HG02885 (cell line): ENCODE data around the gene PDE4D.

ENCODE experiments used
- ATAC-seq: cut with Tn5 transposase; IDR thresholded peaks from one replicate; pipeline ENCODE4 v1.9.1; 2021; ENCODE audit warnings: mild to moderate bottlenecking; ENCODE audit not compliant: unreplicated experiment, poor library complexity

The PDE4D gene

GRCh38 chr5:59221769-59222168, 671.8 kb downstream of the PDE4D start:
- ATAC-seq: no peak

DNA sequence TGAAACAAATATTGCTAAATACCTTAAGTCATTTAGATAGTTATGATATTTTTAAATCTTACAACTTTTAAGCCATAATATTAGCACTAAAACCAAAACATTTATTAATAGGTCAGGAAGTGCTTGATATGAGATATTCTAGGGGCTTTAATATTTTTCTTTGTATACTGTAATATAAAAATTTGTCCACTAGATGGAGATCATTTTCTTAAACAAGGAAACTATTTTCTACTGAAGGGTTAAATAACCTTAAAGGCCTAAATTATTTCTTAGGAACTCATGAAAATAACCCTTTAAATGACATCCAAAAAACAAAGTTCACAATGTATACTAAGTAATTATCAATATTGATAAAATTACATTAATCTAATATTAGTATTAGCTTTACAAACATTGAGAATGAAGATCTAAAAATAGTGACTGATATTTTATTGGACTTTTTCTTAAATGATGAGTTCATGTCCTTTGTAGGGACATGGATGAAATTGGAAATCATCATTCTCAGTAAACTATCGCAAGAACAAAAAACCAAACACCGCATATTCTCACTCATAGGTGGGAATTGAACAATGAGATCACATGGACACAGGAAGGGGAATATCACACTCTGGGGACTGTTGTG, 675.0 kb downstream of the PDE4D start:
- no peak for ATAC-seq

DNA sequence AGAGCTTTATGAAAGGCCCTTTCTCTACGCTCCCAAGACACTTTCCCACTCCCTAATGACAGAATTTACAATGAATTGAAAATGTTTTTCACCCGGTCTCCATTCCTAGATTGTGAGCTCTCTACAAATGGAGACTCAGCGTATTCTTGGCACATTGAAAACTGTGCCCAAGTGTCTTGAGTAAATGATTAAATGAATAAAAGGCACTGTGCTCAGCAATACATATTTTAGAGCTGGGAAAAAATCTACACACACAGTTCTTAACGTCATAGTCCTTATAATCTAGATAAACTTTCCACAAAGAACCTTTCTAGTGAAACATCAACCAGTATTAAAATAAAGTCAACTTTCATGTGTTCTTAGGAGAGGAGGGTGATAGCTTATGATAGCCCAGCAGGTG, 676.7 kb downstream of the PDE4D start:
- ATAC-seq: no peak

GRCh38 chr5:59212596-59212995, 680.9 kb downstream of the PDE4D start:
- ATAC-seq: no peak

GRCh38 chr5:59209758-59210359, 683.7 kb downstream of the PDE4D start:
- ATAC-seq: no peak

GRCh38 chr5:59208474-59208873, 685.1 kb downstream of the PDE4D start:
- no peak for ATAC-seq

- no peak for ATAC-seq
Observed at GRCh38 chr5:59207401-59207800, 686.1 kb downstream of the PDE4D start.

DNA sequence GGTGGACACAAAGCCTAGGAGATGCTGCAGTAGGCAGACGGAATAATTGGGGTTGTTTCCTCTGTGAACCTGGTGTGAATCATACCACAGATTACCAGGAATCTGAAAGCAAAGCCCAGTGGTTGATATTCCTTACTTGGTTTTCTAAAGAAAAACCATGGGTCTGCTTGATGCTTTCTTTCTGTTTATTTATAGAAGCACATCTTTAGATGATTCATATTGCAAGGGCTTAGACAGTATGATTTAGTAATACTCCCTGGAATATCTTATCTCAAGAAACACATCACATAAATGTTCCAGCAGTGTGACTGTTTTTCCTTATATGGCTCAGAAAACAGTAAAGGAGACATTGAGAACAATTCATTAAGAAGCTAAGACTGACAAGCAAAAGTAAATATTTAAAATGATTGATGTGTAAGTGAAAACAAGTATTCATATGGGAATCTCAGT, 687.4 kb downstream of the PDE4D start:
- ATAC-seq: no peak

DNA sequence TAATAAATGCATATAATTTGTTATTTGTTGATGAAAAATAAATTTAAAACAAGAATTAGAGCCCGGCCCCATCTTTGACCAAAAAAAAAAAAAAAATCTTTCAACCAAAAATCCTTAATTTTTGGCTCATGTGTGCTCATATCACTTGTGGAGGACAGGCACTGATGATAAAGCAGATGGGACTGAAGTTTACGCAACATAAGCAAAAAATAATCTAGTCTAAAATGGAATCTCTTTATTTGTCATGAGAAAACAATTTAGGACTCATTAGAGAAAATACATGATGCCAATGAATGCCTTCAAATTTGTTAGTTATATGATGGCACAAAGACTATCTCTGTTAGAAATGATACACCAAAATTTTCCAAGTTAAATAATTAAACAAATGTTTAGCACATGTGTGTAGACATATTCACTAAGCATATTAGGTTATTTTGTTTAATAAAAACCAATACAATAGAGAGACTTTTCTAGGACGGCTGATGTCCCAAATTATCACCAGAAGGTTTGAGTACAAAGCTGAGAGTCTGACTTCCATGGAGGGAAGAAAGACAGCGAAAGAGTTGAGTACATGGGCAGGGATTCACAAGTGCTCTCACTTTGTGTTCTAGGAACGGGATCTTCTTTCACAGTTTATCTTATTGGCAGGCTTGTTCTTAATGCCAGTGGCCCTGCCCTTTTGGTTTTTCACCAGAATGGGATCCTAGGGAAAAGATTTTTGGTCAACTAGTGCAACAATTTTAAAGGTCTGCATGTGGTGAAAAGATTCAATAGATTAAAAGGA, 689.2 kb downstream of the PDE4D start:
- no peak for ATAC-seq

- no peak for ATAC-seq
Observed at GRCh38 chr5:59199868-59200267, 693.7 kb downstream of the PDE4D start.

DNA sequence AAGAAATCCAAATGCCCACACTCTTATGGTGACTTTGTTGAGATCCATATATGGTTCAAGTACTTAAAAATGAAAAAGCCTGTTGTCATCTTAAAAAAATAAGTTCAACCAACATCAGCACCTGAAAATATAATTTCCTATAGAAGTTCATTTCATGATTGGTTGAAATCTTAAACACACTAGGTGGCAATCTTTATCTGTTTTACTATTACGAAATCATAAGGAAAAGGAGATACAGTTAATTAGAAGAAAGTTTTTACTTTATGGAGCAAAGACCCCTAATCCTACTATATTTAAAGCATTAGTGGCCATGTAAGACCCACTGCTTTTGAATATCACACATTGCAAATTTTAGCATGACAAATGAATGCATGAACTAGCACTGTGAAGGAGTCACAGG, 694.7 kb downstream of the PDE4D start:
- ATAC-seq: no peak

DNA sequence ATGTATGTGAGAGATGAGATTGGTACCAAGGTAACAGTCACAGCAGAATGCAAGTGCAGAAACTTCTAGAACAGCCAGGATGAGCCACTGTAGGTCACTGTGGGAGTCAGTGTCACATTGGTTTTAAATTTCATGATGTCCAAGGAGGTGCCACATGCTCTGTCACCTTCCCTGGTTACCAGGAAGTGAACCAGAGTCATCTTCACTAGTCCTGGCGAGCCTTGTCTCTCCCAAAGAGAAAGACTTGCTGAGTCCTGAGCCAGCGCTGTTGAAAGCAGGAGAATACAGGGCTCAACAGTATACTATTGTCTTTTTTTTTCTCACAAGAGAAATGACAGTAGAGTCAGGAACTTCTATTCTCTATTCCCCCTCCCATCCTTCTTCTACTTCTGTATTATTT, 695.2 kb downstream of the PDE4D start:
- no peak for ATAC-seq

DNA sequence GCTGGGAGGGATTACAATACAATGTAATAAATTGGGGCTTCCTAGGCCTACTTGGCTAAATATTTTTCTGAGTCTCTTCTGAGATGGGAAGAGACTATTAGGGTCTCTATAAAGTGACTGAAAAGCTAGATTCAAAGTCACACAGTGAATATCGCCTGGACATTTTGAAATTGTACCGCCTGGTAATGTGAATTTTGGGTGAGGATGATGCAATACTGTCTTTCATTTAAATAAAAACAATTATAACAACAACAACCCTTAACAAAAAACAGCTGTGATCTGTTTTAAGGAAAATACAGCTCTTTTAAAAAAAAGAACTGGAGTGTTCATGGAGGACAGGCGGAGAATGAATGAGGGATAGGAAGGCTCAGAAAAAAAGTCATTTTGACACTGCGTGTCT, 695.6 kb downstream of the PDE4D start:
- ATAC-seq: no peak

- ATAC-seq: no peak
Observed at GRCh38 chr5:59193616-59194319, 699.8 kb downstream of the PDE4D start.

DNA sequence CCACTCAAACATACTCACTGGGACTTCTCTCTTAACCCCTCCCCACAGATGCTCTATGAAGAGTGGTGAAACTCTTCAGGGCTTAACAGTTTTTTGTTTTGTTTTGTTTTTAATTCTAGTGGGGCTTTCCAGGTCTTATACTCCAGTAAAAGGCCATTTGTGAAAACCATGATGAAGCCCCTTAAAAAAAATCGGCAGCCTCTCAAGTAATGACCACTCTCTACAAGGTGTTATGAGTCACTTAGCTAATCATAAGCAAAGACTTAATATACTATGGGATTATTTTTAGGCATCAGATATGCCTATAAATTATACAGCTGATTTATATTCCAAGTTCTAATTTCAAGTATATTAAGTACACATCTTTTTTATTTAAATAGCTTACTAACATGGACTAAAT, 702.8 kb downstream of the PDE4D start:
- no peak for ATAC-seq

DNA sequence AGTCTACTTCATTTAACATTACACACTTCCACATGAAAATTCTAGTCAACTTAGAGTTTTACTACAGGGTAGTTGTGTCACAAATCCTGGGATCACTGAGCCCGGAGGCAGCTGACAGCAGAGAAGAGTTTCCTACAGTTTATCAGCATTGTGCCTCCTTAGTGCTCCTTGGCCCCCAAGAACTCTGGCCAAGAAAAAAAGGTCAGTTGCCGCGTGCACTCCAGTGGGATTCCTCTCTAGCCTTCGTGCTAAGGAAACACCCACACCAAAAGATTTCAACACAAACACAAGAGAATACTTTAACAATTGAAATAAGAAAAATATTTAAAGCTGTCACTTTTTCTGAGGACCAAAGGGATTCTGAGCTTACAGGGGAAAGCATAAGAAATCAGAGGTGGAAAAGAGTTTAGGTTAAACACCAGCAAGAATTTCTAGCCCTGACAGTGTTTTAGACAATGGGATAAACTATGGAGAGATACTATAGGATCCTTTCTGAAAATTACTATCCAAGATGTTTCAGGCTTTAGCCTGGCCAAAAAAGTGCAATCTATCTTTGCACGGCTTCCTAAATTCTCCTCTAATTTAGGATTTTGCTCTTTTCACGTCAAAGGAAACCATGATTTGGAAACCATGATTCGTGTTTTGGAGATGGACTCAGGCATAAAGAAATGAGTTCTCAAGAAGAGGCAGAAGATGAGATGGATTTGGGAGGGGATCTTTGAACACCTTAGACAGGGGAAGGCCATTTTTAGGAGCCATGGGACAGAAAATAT, 703.9 kb downstream of the PDE4D start:
- no peak for ATAC-seq

GRCh38 chr5:59188419-59189225, 704.9 kb downstream of the PDE4D start:
- ATAC-seq: peak; percentile 79

DNA sequence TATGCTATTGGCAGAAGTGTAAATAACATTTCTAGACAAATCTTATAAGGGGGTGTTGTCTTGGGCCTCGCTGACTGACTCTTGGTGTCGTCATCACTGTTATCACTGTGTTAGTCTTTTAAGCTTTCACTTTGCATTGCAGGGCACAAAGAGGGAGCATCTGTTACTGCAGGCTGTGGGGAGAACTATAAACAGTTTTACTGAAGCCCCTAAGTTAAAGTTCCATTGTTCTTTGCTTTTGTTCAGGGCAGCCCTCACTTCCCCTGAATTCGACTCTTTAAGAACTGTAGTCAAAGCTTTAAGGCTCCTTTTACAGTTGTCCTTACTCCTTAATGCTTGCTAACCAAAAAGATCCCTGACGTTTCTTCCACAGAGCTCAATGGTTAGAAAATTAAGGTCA, 705.7 kb downstream of the PDE4D start:
- ATAC-seq: peak; percentile 65

DNA sequence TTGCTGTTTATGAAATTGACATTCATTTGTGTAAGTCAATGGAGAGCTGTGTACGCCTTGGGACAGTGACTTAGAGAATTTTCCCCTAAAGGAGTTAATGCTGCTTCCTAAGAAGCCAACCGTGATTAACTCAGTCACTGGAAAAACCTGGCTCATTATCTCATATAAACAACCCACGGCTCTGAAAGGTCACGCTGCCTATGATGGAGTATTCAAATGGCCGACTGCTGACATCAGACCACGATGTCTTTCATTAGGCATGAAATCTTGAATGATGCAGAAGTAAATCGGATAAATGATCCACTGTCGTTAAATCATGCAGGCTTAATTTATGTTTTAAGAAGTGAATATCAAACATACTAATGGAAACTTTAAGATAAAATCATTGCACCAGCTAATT, 706.9 kb downstream of the PDE4D start:
- no peak for ATAC-seq
